ENCODE data around the gene SRF. TPM values are rescaled to one million over a fixed set of nuclear protein-coding genes. Genes with fewer than 3 reads are reported as not detected.

Gene SRF
- total and polyA plus RNA-seq, 2 of the 4 experiments (the other 2 are of a cell fraction) = 20.6 to 56.3 TPM

GRCh38 chr6:43217351-43217750 lies 46.3 kb downstream of the SRF start:
- H3K4me1 ChIP-seq (ENCODE audit: control insufficient read depth, insufficient read depth, low read length) = no peaks in the 10 kb centered on the region
- peaks cover 49% of the 10 kb centered on the region for H3K36me3 ChIP-seq (ENCODE audit: control insufficient read depth, insufficient read depth, low read length)
- H3K9me1 ChIP-seq (ENCODE audit: insufficient read depth, low read length) = no peaks in the 10 kb centered on the region; the same call in 1 of the 2 replicates
- intact Hi-C loops (cut with micrococcal nuclease) = no loop called here
- DNase-seq (no peak), ATAC-seq (ENCODE audit: low read depth) (no peak)
- no peak overlapping the region for H2BK5ac ChIP-seq (ENCODE audit: low read depth, low read length, poor library complexity, severe bottlenecking)
- H3K4me3 ChIP-seq (ENCODE audit: insufficient read depth, low read depth, low read length) = no peak overlapping the region
- no peak overlapping the region for H3K56ac ChIP-seq (ENCODE audit: extremely low read depth, insufficient read depth, low read length)
- no peak overlapping the region for H2AK5ac ChIP-seq (ENCODE audit: low read depth, low read length)
- no peak overlapping the region for H4K8ac ChIP-seq (ENCODE audit: low read depth in 2 of 2, low read length in 2 of 2)
- H3K4me2 ChIP-seq (ENCODE audit: low read depth, low read length) = no peak overlapping the region
- H2AK9ac ChIP-seq (replicated peaks; ENCODE audit: low read depth, low read length, poor library complexity) = no peak overlapping the region
- H3K9ac ChIP-seq (ENCODE audit: low read depth, low read length) = no peak overlapping the region
- H2BK20ac ChIP-seq (ENCODE audit: low read depth, low read length) = no peak overlapping the region
- no peak overlapping the region for H4K5ac ChIP-seq (ENCODE audit: low read depth, low read length)
- TF ChIP-seq RCOR1 (IDR thresholded peaks at IDR 0.05; ENCODE audit: insufficient replicate concordance, low read length) = no peak
- no peak for TF ChIP-seq POLR2A (IDR thresholded peaks at IDR 0.05; ENCODE audit: low read depth, low read length)
- TF ChIP-seq ELK1 (IDR thresholded peaks at IDR 0.05; ENCODE audit: borderline replicate concordance, low read depth, low read length) = no peak
- no peak for TF ChIP-seq CEBPB (IDR thresholded peaks at IDR 0.05; ENCODE audit: low read depth, low read length)
- TF ChIP-seq RAD21 (IDR thresholded peaks at IDR 0.05; ENCODE audit: low read length) = no peak
- TF ChIP-seq SMC3 (IDR thresholded peaks at IDR 0.05; ENCODE audit: low read depth, low read length) = no peak
- no peak for TF ChIP-seq MXI1 (IDR thresholded peaks at IDR 0.05; ENCODE audit: borderline replicate concordance, low read depth, low read length)
- TF ChIP-seq CHD1 (IDR thresholded peaks at IDR 0.05; ENCODE audit: low read depth, low read length) = no peak
- no peak for TF ChIP-seq FOS (IDR thresholded peaks at IDR 0.05; ENCODE audit: low read depth, low read length)
- TF ChIP-seq BHLHE40 (IDR thresholded peaks at IDR 0.05; ENCODE audit: low read depth, low read length) = no peak
- TF ChIP-seq RFX5 (IDR thresholded peaks at IDR 0.05; ENCODE audit: low read depth, low read length) = no peak
- no peak for TF ChIP-seq MAZ (IDR thresholded peaks at IDR 0.05; ENCODE audit: borderline replicate concordance, low read depth, low read length)
- no peak for TF ChIP-seq NFE2L2 (IDR thresholded peaks at IDR 0.05; ENCODE audit: low read depth, low read length)
- no peak for TF ChIP-seq CTCF (conservative IDR thresholded peaks at IDR 0.05; ENCODE audit: low read depth, low read length)
- TF ChIP-seq, protein P1, sequence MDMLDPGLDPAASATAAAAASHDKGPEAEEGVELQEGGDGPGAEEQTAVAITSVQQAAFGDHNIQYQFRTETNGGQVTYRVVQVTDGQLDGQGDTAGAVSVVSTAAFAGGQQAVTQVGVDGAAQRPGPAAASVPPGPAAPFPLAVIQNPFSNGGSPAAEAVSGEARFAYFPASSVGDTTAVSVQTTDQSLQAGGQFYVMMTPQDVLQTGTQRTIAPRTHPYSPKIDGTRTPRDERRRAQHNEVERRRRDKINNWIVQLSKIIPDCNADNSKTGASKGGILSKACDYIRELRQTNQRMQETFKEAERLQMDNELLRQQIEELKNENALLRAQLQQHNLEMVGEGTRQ (IDR thresholded peaks at IDR 0.05; ENCODE audit: low read depth, low read length) = no peak
- H2BK15ac ChIP-seq (ENCODE audit: low read depth, low read length) = no peak overlapping the region
- H2BK120ac ChIP-seq (ENCODE audit: low read depth, low read length) = no peak overlapping the region
- no peak overlapping the region for H3K23ac ChIP-seq (ENCODE audit: low read depth, low read length)
- in situ Hi-C loops (cut with MboI; ENCODE audit: low sequenced_read_pairs) = no loop called here
- no peak overlapping the region for H3K14ac ChIP-seq (replicated peaks; ENCODE audit: low read depth, low read length)
- H2AFZ ChIP-seq (replicated peaks; ENCODE audit: low read length, poor library complexity) = no peak overlapping the region
- BruUV-seq (replicated peaks) = no TSS peak
- POLR2A ChIA-PET (ENCODE audit: unreplicated experiment) = interaction anchor here (0.6 kb wide), 1 partner anchor 9 kb away, joined by 4 read pairs; no protein-coding TSS in a partner anchor
- no peaks in the 10 kb centered on the region for H3K79me1 ChIP-seq (ENCODE audit: low read depth in 1 of 2, low read length in 2 of 2)
- 67% methylated on average over 1 of the region's 5 CpGs; no CpG with 5 or more reads in 1 of the 2 experiments for WGBS, 2 experiments (ENCODE audit: extremely low coverage in 2 of 2, insufficient read length in 1 of 2)
- dilution Hi-C loops (cut with HindIII; ENCODE audit: low sequenced_read_pairs, unreplicated experiment) = no loop called here
- H4K91ac ChIP-seq (ENCODE audit: insufficient read depth, low read depth, low read length) = no peak overlapping the region
- CTCF ChIA-PET = no interaction called here
- H4K20me1 ChIP-seq (ENCODE audit: insufficient read depth, low read length) = no peaks in the 10 kb centered on the region
- no peak overlapping the region for H3K18ac ChIP-seq (ENCODE audit: low read depth, low read length)
- H3K27me3 ChIP-seq (ENCODE audit: control insufficient read depth, insufficient read depth, low read length) = no peaks in the 10 kb centered on the region
- no peak overlapping the region for H3K27ac ChIP-seq (ENCODE audit: insufficient read depth, low read length)
- H3K9me3 ChIP-seq (ENCODE audit: control insufficient read depth, insufficient read depth, low read length) = no peaks in the 10 kb centered on the region
- H3K4ac ChIP-seq (ENCODE audit: low read depth, low read length) = no peak overlapping the region

Measured in IMR-90 (cell line).